GM23248 (cell line): ENCODE results near the gene SHMT2.

Experiments used
- EZH2 ChIP-seq: fragments of 200-600 bp; sonication (generic); IDR thresholded peaks from 2 replicates; pipeline ENCODE4 v1.6.1; 2018; ENCODE audit warnings: antibody characterized with exemption, mild to moderate bottlenecking; ENCODE audit not compliant: insufficient read depth, poor library complexity, severe bottlenecking
- EZH2phosphoT487 ChIP-seq: fragments of 200-600 bp; sonication (generic); IDR thresholded peaks from 2 replicates; pipeline ENCODE4 v1.6.1; 2018; ENCODE audit warnings: antibody characterized with exemption, moderate library complexity, mild to moderate bottlenecking, low read depth; ENCODE audit not compliant: insufficient read depth

- no peak for TF ChIP-seq EZH2
- no peak for TF ChIP-seq EZH2phosphoT487
These were observed 2.0 kb upstream of the SHMT2 start for GRCh38 chr12:57227315-57228115.
